Posterior vena cava (tissue), 2 donors: ENCODE data around the gene GFRA3. TPM values are rescaled to one million over a fixed set of nuclear protein-coding genes. Genes with fewer than 3 reads are reported as not detected.

Experiments
- DNase-seq: peaks from one replicate; pipeline ENCODE4 v3.0.0-alpha.2; 2020; ENCODE audit warnings: low spot score
- intact Hi-C, 2 donors: fragments of 100-400 bp; cut with DNase I; formaldehyde crosslinking; loops; one replicate each; pipeline versions ENCODE4 v1.14.1 to v1.14.2; 2022 to 2023
- total RNA-seq, 2 donors: library from RNA; stranded (reverse); fragmentation: NEBNext Ultra II Directional; extraction: Animal tissue kit (Norgen Biotek cat#: 25700); gene quantifications; one replicate each; pipeline ENCODE4 v1.2.1, GENCODE V29; 2021
- donor health status: DM: yes; HTN: yes; CAD: no.
- donor health status: DM: yes; HTN: yes; CAD: no.

Gene GFRA3
- total RNA-seq, 2 donors from 2014 or later: 0.43 TPM; not detected in 1

- no peak for DNase-seq
- intact Hi-C loops: loop anchor here (5.0 to 10.0 kb wide), 2 partner anchors 51 to 59 kb away; partner anchors contain the start of gene GFRA3 (in 1 of the 2)
Measured at GRCh38 chr5:138223532-138223931, 50.9 kb downstream of the GFRA3 start.

- intact Hi-C loops: loop anchor here in 1 of 2 donors (10.0 kb wide), 1 partner anchor 198 kb away; no protein-coding TSS in a partner anchor
- DNase-seq: no peak
Measured at GRCh38 chr5:138216799-138217198, 57.6 kb downstream of the GFRA3 start.

GRCh38 chr5:138213161-138214029, 61.0 kb downstream of the GFRA3 start, which contains the start of gene CDC23:
CDC23 (minus strand) TSS chr5:138213323; CDS start chr5:138213312, 11 bp downstream.
- DNase-seq: peak; percentile 97
- intact Hi-C loops: loop anchor here in 1 of 2 donors (10.0 kb wide), 1 partner anchor 201 kb away; no protein-coding TSS in a partner anchor

GRCh38 chr5:138212828-138213160, 61.6 kb downstream of the GFRA3 start:
- intact Hi-C loops: loop anchor here in 1 of 2 donors (10.0 kb wide), 1 partner anchor 202 kb away; no protein-coding TSS in a partner anchor
- DNase-seq: no peak

GRCh38 chr5:138210985-138211384, 63.4 kb downstream of the GFRA3 start:
- intact Hi-C loops: loop anchor here in 1 of 2 donors (10.0 kb wide), 1 partner anchor 204 kb away; no protein-coding TSS in a partner anchor
- no peak for DNase-seq

Other genes with a start within 250 kb of the GFRA3 start
- 10 to 100 TPM; 70.3 to 70.9 TPM for gene FAM13B, start 241.5 kb downstream of the GFRA3 start, total RNA-seq
- gene WNT8A, start 190.6 kb downstream of the GFRA3 start, total RNA-seq: not detected
- gene NME5, start 135.2 kb downstream of the GFRA3 start, total RNA-seq: 1 to 10 TPM; 1.5 to 2.3 TPM
- gene BRD8, start 96.0 kb downstream of the GFRA3 start, total RNA-seq: 10 to 100 TPM; 28.8 to 31.4 TPM
- gene KIF20A, start 95.5 kb downstream of the GFRA3 start, total RNA-seq: 1 to 10 TPM in 1 of 2 donors, under 1 TPM in 1; 0.52 to 1.1 TPM
- gene CDC23, start 61.3 kb downstream of the GFRA3 start, total RNA-seq: 10 to 100 TPM; 14.0 to 18.0 TPM
- not detected for gene CDC25C, start 57.2 kb upstream of the GFRA3 start, total RNA-seq
- 10 to 100 TPM; 18.7 to 20.7 TPM for gene FAM53C, start 63.6 kb upstream of the GFRA3 start, total RNA-seq
- 10 to 100 TPM; 49.7 to 54.5 TPM for gene KDM3B, start 78.1 kb upstream of the GFRA3 start, total RNA-seq
- gene REEP2, start 164.4 kb upstream of the GFRA3 start, total RNA-seq: 10 to 100 TPM; 12.5 to 13.0 TPM
- 100 to 1,000 TPM; 115 to 412 TPM for gene EGR1, start 190.9 kb upstream of the GFRA3 start, total RNA-seq